Skeletal muscle tissue (tissue), 4 donors: Measurements from ENCODE around the gene CLIC3. TPM values are rescaled to one million over a fixed set of nuclear protein-coding genes. Genes with fewer than 3 reads are reported as not detected.
A peak's percentile ranks its signal among the peaks of the same experiment; 100 is the strongest.

Experiments used
- H3K27ac ChIP-seq: one replicate; pipeline ENCODE4 v1.7.0; 2013; ENCODE audit warnings: mild to moderate bottlenecking, low read depth, low read length, inconsistent platforms
- H3K27me3 ChIP-seq, 3 donors: one replicate each; pipeline ENCODE4 v1.7.0; 2013; ENCODE audit warnings: low read length in 3 of 3; ENCODE audit not compliant: control insufficient read depth in 3 of 3, insufficient read depth in 3 of 3
- H3K36me3 ChIP-seq, 3 donors: one replicate each; pipeline ENCODE4 v1.7.0; 2013; ENCODE audit warnings: low read length in 3 of 3; ENCODE audit not compliant: control insufficient read depth in 3 of 3, insufficient read depth in 3 of 3
- H3K4me1 ChIP-seq, 3 donors: one replicate each; pipeline ENCODE4 v1.7.0; 2013; ENCODE audit warnings: low read length in 3 of 3, mild to moderate bottlenecking in 3 of 3; ENCODE audit not compliant: control insufficient read depth in 3 of 3, insufficient read depth in 3 of 3
- H3K4me3 ChIP-seq, 3 donors: one replicate each; pipeline ENCODE4 v1.7.0; 2013; ENCODE audit warnings: low read length in 3 of 3
- H3K9ac ChIP-seq, 3 donors: one replicate each; pipeline ENCODE4 v1.7.0; 2013; ENCODE audit warnings: low read length in 3 of 3, mild to moderate bottlenecking in 3 of 3, moderate library complexity in 2 of 3, low read depth in 1 of 3
- H3K9me3 ChIP-seq, 3 donors: one replicate each; pipeline ENCODE4 v1.7.0; 2013; ENCODE audit warnings: low read length in 3 of 3; ENCODE audit not compliant: control insufficient read depth in 3 of 3
- total RNA-seq: library from RNA; depleted of rRNA; stranded (reverse); fragments of >200 nt; gene quantifications from one replicate; pipeline ENCODE4 v1.2.3, GENCODE V29; 2014
- donor health status: Osteomylitis.

CLIC3 gene, protein sequence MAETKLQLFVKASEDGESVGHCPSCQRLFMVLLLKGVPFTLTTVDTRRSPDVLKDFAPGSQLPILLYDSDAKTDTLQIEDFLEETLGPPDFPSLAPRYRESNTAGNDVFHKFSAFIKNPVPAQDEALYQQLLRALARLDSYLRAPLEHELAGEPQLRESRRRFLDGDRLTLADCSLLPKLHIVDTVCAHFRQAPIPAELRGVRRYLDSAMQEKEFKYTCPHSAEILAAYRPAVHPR
- not detected for total RNA-seq

DNA sequence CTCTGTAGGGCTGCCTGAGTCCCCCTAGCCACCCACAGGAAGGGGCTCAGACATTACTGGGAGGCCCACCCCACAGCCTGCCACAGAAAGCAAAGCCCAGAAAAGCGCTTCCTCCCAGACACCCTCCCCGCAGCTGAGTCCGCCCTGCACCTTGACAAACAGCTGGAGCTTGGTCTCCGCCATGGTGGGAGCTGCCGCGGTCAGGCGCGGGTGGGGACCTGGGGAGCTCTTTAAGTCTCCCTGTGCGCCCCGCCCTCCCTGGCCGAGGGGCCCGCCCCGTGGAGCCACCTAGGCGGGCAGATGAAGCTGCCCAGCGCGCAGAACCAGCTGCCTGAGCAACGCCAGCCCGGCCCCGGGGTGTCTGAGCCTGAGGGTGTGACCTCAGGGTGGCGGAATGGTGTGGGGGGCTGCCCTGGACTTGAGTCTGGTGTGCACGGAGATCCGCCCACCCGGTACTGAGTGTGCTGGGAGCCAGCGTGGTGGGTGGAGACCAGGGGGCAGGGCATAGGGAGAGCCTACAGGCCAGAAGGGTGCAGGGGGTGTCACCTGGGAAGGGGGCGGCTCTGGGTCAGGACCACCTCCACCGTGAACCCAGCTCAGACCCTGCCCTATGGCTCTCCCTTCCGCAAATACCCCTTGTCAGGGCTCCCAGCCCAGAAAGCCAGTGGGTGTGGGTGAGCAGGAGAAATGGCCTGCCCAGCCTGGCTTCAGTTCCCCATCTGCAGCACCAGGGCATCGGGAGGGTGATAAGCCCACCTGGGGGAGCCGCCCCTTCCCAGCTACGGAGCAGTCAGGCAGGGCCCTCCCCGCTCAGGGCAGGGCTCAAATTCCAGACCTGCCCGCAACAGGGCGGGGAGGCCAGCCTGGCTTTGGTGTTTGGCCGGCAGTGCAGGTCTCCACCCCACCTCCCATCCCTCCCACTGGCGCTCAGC lies at the start of gene CLIC3:
Gene CLIC3, minus strand, starts transcription at position 208 of the 932 bp plus-strand sequence. Its CDS starts 25 bp downstream, at position 183.
- Histone ChIP-seq H3K36me3 (peaks cover 3 to 6% (median 3%) of the 10 kb centered on the region in 3 donors), H3K9ac (no peak within 1 kb of the TSS), H3K27ac (no peak within 1 kb of the TSS), H3K4me1 (peaks cover 11 to 18% (median 13%) of the 10 kb centered on the region in 3 donors), H3K27me3 (peaks cover 6 to 19% (median 15%) of the 10 kb centered on the region in 3 donors), H3K9me3 (no peaks in the 10 kb centered on the region), H3K4me3 (no peak within 1 kb of the TSS)

DNA sequence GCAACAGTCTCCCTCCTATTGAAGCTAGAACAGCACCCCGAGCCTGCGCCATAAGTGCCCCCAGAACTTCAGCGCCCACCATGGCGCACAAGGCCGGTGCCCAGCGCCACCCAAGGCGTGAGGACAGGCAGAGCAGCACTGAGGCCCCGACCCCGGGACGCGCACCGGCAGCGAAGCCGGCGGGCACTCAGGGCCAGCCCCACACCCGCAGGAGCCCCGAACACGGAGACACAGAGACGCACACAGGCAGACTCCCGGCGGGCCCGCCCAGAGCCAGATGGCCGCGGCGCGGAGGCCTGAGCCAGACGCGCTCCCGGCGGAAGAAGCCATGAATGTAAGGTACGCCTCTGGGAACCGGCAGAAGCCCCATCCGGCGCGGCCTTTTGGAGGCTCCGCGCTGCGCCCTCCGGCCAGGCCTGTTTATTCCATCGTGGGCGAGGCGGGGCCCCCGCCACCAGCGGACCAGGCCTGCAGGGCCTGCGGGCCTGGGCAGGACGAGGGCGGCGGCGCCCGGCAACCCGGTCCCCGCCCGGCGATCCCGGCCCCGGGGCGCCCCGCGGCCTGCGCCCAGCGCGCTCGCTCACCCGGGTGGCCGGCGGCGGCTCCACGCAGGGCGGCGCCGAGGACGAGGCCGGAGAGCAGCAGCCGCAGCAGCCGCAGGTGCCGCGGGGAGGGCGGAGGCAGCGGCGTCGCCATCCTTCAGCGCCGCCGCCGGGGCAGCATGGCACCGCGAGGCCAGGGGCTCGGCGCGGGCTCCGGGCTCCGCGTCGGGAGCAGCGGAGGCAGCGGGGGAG lies 49.1 kb upstream of the CLIC3 start:
- Histone ChIP-seq H3K27me3 (peaks cover 31 to 56% (median 55%) of the 10 kb centered on the region in 3 donors), H3K9me3 (no peaks in the 10 kb centered on the region), H3K36me3 (no peaks in the 10 kb centered on the region), H3K27ac (peak overlapping the region; percentile 40), H3K4me1 (peaks cover 27 to 39% (median 31%) of the 10 kb centered on the region in 3 donors), H3K9ac (peak overlapping the region; percentile 38 to 77 (median 61)), H3K4me3 (peak overlapping the region; percentile 65 to 74 (median 69))

DNA sequence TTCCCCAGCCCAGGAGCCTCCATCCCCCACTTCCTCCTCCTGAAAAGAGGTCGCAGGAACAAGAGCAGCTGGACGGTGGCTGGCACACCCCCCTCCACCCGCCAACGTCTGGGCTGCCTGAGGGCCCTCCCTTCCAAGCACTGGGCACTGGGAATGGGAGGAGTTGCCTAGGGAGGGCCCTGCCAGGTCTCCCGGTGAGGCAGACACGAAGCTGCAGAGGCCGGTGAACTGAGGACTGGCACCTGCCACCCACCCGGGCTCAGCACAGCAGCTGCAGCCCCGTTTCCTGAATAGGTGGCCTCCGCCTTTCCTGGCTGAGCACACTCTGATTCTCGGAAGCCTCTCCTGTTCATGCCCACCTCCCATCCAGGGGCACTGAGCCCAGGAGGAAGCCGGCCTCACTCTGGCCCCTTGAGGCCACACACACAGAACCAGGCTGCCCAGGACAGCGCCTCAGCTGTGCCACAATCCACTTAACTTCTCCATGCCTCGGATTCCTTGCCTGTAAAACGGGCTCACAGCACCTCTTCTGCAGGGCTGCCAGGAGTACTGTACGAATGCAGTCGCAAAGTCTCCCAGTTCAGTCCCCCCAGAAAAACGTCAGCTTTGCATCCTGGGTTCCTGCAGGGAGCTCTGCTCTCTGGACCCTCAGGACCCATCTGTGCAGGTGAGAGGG lies 48.3 kb upstream of the CLIC3 start:
- H3K4me3 ChIP-seq: peak overlapping the region; percentile 63 to 74 (median 65)
- peaks cover 24 to 48% (median 47%) of the 10 kb centered on the region in 3 donors for H3K27me3 ChIP-seq
- H3K27ac ChIP-seq: peak overlapping the region; percentile 56
- peaks cover 0 to 5% (median 2%) of the 10 kb centered on the region in 3 donors for H3K36me3 ChIP-seq
- no peaks in the 10 kb centered on the region for H3K9me3 ChIP-seq
- peaks cover 27 to 39% (median 31%) of the 10 kb centered on the region in 3 donors for H3K4me1 ChIP-seq
- peak overlapping the region; percentile 38 to 77 (median 61) for H3K9ac ChIP-seq

DNA sequence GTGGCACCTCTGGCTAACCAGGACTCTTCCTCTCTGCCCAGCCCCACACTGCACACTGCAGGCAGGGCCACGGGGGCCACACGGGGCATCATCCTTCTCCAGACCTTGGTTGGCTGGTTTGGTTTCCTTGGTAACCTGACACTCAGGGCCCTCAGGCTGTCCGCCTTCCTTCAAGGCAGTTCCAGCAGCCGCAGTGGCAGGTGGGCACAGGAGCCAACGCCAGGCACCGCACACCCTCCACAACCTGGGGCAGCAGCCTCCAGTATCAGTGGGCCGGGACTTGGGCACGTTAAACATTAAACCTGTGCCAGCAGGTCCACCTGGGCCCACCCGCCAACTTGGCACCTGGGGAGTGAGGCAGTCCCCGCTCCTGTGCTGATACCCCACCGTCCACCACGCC lies 47.7 kb upstream of the CLIC3 start:
- Histone ChIP-seq H3K27ac (peak overlapping the region; percentile 56), H3K9ac (peak overlapping the region in 1 of 3 donors; percentile 33)

DNA sequence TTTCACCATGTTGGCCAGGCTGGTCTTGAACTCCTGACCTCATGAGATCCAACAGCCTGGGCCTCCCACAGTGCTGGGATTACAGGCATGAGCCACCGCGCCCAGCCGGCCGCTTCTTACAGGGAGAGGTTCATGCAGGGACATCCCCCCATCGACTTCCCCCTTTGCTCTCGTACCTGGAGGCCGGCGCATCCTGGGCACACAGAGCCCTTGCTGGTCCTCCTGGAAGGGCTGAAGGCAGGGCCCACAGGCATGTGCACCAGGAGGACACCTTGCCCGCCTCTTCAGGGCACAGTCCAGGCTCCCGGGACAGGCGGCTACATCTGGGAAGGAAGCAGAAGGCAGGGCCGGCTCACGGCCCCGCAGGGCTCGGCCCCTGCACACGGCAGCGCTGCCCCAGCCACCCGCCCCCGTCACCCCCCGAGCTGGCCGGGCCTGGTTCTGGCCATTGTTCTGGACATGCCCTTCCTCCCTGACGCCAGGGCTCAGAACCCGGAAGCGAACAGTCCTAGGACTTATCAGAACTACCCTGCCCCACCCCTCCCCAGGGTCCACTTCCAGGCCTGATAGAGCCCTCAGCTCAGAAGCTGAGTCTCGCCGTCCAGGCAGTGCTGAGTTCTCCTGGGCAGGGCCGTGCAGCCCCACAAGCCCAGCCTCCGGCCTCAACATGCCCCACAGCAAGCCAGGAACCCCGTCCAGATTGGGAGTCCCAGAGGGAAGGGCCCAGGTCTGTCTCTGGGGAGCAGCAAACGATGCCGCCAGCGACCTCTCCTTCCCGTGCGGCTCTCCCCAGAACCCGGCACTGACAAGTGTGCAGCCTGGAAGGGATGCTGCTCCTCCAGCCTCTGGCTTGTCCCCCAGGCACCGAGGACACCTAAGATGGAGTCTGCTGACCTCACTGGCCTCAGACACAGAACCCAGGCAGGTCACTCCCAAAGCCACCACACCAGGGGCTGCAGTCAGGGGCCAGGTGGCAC lies 46.7 kb upstream of the CLIC3 start:
- H3K4me1 ChIP-seq: peaks cover 25 to 32% (median 27%) of the 10 kb centered on the region in 3 donors
- H3K4me3 ChIP-seq: peak overlapping the region in 1 of 3 donors; percentile 29
- peak overlapping the region; percentile 56 for H3K27ac ChIP-seq
- H3K9me3 ChIP-seq: no peaks in the 10 kb centered on the region
- H3K27me3 ChIP-seq: peaks cover 12 to 38% (median 33%) of the 10 kb centered on the region in 3 donors
- peaks cover 0 to 12% (median 6%) of the 10 kb centered on the region in 3 donors for H3K36me3 ChIP-seq
- H3K9ac ChIP-seq: peak overlapping the region in 1 of 3 donors; percentile 33

More for the DNA sequence above, 47.7 kb upstream of the CLIC3 start:
- Histone ChIP-seq H3K4me3 (peak overlapping the region in 2 of 3 donors; percentile 29 to 48), H3K36me3 (peaks cover 0 to 10% (median 4%) of the 10 kb centered on the region in 3 donors), H3K9me3 (no peaks in the 10 kb centered on the region), H3K4me1 (peaks cover 27 to 33% (median 28%) of the 10 kb centered on the region in 3 donors), H3K27me3 (peaks cover 18 to 42% (median 41%) of the 10 kb centered on the region in 3 donors)

DNA sequence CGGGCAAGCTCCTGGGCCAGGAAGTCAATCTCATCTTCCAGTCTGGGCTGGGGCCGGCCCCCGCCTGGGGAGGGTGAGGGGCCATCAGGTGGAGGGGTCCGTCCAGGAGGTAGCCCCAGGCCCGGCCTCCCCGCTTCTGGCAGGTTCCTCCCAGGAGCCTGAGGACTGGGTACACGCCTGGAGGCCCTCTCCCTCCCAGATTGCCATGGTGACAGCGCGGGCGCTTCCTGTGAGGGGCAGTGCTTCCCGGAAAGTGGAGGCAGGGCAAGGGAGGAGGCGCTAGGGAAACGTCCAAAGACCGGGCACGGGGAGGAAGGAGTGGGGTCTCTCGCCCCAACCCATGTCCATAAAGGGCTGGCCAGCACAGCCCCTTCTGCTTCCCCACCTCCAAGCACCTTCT lies 44.8 kb upstream of the CLIC3 start:
- Histone ChIP-seq H3K27ac (no peak overlapping the region), H3K4me1 (peaks cover 19 to 26% (median 23%) of the 10 kb centered on the region in 3 donors), H3K36me3 (peaks cover 0 to 12% (median 6%) of the 10 kb centered on the region in 3 donors), H3K9ac (no peak overlapping the region), H3K4me3 (no peak overlapping the region), H3K27me3 (peaks cover 3 to 19% (median 16%) of the 10 kb centered on the region in 3 donors), H3K9me3 (no peaks in the 10 kb centered on the region)

DNA sequence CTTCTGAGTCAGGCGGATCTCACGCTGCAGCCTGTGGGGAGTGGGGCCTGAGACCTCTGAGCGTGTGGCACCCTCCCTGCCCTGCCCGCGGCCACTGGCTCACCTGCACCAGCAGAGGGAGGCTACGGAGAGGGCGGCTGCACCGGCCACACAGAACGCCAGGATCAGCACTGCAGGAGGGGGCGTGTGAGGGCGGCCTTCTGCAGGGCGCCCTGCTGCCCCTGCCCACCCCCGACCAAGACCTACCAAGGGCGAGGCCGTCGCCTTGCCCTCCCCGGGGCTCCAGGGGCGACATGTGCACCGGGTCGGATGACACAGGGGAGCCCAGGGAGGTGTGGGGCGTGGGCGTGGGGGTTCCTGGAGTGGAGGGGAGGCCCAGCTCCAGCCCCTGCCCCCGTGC lies 44.2 kb upstream of the CLIC3 start:
- H3K27ac ChIP-seq: no peak overlapping the region
- H3K4me3 ChIP-seq: no peak overlapping the region
- peaks cover 3 to 22% (median 18%) of the 10 kb centered on the region in 3 donors for H3K27me3 ChIP-seq
- peaks cover 0 to 12% (median 6%) of the 10 kb centered on the region in 3 donors for H3K36me3 ChIP-seq
- H3K4me1 ChIP-seq: peaks cover 16 to 24% (median 24%) of the 10 kb centered on the region in 3 donors
- no peaks in the 10 kb centered on the region for H3K9me3 ChIP-seq
- H3K9ac ChIP-seq: no peak overlapping the region

DNA sequence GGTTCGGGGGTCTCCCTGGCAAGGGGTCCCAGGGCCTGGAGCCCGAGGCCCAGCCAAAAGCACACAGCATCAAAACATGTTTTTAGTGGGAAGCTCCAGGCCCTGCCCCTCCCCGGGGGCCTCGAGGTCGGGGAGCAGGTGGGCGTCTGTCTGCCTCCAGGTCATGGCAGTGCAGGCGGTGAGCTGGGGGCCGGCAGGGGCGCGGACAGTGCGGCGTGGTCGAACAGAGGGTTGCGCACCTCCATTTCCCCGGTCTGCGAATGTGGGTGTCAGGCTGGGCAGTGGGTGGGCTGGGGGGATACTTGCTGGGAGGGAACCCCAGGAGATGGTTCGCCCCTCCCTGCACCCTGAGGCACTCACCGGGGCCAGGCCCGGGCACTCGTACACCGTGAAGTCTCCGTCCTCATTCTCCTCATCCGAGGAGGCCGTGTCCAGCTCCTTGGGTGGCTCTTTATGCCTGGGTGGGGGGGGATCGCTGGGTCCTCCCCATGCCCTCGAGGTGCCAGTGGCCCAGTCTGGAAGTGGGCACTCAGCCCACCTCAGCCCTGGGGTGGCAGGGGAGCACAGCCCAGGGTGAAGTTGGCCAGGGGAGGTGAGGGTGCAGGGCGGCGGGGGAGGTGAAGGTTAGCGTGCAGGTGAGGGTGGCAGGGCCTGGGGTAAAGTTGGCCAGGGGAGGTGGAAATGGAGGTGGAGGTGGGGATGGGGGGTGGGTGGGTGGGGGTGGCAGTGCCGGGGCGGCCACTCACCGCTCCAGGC lies 43.4 kb upstream of the CLIC3 start:
- peaks cover 4 to 23% (median 19%) of the 10 kb centered on the region in 3 donors for H3K27me3 ChIP-seq
- H3K9me3 ChIP-seq: no peaks in the 10 kb centered on the region
- H3K36me3 ChIP-seq: peaks cover 0 to 12% (median 6%) of the 10 kb centered on the region in 3 donors
- H3K4me1 ChIP-seq: peaks cover 17 to 26% (median 25%) of the 10 kb centered on the region in 3 donors
- H3K4me3 ChIP-seq: no peak overlapping the region
- no peak overlapping the region for H3K9ac ChIP-seq
- no peak overlapping the region for H3K27ac ChIP-seq
